Stimulated activated CD8-positive, alpha-beta memory T cell treated with anti-CD3 and anti-CD28 coated beads, Interleukin-12 subunit alpha, Interleukin-12 subunit beta, amount 100 ng/mL, for 24 hours (primary cell): Measurements from ENCODE around the gene LRCH1.

Experiments used
- DNase-seq: peaks from one replicate; pipeline ENCODE4 v3.0.0-alpha.2; 2020; ENCODE audit errors: extremely low read depth

The LRCH1 gene

DNA sequence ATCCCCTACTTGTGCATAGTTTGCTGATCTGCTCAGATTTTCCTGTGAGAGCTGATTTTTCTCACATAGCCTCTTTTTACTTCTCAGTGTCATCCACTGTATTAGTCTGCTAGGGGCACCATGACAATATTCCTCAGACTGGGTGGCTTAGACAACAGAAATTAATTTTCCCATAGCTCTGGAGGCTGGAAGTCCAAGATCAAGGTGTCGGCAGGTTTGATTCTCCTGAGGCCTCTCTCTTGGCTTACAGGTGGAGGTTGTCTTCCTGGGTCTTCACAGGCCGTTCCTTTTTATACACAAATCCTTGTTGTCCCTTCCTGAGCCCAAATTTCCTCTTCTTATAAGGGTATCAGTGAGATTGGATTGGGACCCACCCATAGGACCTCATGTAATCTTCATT, 9.2 kb downstream of the LRCH1 start:
- no peak for DNase-seq

DNA sequence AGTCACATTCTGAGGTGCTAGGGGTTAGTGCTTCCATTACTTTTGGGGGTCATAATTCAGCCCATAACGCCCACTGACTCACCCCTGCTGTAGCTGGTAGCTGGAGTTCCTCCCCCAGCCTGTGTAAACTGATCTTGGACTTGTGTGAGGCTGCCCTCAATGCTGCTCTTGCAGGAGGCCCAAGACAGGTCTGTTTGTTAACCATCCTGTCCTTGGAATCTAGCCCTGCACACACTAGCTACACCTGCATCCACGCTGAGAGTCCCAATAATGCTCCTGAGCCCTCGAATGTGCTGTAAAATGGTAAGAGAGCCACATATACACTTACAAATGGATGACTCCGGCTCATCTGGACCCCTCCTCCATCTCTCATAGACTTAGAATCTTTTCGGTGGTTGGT, 9.6 kb downstream of the LRCH1 start:
- DNase-seq, result no peak

- no peak for DNase-seq
Measured at GRCh38 chr13:46565808-46566750, 13.1 kb downstream of the LRCH1 start.

GRCh38 chr13:46567671-46568070, 14.7 kb downstream of the LRCH1 start:
- no peak for DNase-seq

DNA sequence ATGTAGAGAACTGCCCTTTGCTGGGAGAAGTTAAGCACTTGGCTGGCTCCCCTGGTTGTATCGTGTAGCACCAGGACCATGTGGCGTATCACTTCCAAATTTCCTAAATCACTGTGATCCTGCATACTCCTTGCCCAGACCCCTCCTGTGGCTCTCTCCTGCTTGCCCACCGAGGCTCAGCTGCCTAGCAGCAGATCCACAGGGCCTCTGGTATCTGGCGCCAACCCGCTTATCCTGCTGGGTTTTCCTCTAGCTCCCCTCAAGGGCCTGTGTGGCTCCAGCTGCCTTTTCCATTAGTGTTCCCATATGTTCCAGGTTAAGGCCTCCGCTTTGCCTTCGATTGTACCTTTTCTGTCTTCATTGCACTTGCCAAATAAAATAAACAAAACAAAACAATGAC, 16.5 kb downstream of the LRCH1 start:
- no peak for DNase-seq

- DNase-seq, result no peak
Measured at GRCh38 chr13:46570273-46570672, 17.3 kb downstream of the LRCH1 start.

DNA sequence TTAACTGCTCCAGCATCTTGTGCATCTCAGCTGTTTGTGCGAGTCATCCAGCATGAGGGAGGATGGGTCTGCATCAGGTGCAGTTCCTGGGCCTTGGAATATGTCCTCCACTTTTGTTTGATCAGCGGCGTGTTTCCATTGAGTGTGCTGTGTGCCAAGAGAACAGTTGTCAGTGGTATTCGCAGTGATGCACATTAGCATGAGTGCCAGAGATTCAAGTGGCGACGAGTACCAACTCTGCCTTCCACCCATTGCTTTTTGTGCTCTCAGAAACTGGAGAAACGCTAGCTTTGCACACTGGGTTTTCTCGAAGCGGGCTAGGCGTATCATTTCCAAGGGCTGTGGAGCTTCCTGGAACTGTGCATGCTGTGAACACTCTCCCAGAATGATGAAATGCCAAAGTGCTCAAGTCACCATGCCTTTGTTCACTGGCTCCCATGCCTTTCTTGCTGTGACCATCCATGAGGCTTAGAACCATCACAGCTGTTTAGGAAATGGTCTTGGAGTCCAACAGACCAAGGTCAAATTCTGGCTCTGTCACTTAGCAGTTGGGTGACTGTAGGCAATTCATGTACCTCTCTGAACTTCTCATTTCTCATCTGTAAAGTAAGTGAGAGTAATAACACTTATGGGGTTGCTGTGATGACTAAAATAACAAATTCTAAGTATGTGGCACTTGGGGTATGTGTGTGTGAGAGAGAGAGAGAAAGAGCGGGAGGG, 18.4 kb downstream of the LRCH1 start:
- DNase-seq, result no peak

DNA sequence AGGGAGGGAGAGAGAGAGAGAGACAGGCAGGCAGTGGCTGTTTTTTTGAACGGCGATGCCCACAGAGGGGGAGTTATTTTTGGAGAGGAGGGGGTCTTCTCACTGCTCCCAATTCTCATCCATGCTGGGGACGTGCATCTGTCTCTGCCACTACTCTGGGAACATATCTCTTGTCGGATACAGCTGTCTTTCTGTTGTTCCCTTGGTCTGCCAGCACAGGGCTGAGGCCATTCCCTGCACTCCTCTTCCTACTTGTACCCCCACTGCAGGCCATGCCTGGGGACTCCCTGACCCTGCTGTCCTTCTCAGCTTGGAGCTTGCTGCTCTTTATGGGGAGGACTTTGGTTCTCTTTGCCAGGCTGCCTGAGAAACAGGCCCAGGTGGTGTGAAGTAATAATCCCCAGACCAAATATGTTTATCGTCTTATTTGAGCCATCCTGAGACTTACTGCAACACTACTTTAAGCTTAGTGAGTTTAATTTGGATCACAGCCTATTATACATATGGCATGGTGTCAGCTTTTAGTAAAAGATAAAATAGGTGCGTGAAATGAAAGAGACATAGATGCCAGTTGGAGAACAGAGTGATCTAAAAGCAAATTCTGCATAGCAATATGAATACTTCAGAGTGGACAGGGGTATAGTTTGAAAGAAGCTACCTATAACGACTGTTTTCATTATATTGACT, 19.1 kb downstream of the LRCH1 start:
- DNase-seq, result no peak

- no peak for DNase-seq
Measured at GRCh38 chr13:46572752-46573431, 19.9 kb downstream of the LRCH1 start.

DNA sequence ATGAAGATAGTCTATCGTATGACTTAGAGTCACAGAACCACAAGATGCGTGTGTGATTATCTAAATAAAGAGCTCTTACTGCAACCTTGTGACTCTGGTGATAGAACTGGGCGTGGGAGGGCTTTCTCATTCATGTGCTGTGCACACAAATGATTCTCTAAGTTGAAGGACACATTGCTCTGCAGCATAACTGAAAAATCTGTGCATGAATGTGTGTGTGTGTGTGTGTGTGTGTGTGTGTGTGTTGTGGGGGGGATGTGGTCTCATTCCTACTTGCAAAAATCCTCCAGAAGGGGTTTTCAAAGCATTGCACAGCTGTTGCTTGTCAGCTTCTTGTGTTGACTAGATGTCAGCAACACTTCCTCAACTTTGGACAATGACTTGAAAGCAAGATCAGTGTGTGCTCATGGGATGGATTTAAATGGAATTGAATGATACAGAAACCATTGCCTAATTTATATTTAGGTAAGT, 22.4 kb downstream of the LRCH1 start:
- DNase-seq, result no peak

DNA sequence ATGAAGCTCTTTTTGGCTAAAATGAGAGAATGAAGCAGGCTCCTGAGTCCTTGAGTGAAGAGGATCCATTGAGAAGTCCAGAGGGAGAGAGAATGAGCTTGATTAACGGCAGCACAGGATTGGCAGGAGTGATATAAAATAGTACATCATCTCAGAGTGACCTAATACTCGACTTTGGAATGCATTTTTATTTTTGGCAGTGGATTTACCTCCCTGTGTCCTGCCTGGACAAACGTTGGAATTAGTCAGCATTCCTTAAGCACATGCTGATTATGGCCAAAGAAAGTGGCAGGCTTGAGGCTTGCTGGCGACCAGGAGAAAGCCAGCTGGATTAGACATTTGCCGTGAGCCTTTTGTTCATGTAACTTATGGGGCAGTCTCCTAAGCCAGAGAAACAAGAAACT, 22.9 kb downstream of the LRCH1 start:
- DNase-seq, result no peak

GRCh38 chr13:46576762-46577161, 23.8 kb downstream of the LRCH1 start:
- no peak for DNase-seq

DNA sequence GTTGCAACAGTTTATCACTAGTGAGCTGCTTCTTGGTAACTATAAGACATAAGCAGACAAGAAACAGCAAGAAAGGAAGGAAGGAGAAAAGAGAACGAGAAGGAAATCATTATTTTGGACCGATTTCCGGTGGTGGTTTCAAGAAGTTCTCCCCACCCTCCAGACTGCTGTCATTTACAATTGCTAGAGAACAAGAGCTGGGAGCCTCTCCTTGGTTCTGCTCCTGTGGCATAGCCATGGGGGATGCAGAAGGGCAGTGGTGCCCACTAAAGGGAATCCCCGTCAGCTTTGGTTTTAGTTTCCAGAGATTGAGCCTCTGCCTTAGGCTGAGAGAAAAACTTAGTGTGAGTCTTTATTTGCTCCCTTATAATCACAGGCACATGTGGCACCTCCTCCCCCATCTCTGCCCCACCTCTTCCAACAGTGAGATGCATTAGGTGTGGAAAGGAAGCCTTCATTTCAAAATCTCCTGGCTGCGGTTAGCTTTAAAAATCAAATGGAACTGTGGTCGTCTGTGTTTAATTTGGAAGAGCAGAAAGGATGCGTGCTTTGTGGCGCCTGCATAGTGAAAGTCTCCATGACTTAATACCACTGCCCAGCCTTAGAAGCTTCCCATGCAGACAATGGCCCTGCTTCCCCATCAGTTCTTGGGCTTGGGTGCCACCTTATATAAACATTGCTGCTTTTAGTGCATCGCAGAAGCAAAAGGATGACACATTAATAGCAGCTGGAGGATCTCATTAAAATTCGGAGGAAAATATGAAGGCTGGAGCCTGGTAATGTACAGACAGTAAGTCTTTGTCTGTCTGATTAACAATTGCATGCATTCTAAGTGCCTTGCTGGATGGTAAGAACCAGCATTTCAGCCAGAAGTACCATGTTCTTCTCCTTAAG, 25.0 kb downstream of the LRCH1 start:
- no peak for DNase-seq

DNA sequence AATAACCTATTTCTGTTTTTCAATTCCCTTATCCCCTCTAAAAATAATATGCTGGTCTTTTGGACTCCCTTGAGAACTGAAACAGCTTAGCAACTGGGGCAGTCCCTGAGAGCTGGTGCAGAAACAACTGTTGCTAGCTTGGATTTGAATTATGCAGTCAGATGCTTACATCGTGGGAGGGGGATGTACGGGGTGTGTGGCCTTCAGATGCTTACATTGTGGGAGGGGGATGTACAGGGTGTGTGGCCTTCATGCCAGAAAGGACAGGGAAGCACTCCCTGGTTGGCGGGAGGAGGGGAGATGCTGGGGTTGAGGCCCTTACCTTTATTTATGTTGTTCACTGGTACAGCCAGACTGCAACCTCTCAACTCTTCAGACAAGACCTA, 25.6 kb downstream of the LRCH1 start:
- no peak for DNase-seq

DNA sequence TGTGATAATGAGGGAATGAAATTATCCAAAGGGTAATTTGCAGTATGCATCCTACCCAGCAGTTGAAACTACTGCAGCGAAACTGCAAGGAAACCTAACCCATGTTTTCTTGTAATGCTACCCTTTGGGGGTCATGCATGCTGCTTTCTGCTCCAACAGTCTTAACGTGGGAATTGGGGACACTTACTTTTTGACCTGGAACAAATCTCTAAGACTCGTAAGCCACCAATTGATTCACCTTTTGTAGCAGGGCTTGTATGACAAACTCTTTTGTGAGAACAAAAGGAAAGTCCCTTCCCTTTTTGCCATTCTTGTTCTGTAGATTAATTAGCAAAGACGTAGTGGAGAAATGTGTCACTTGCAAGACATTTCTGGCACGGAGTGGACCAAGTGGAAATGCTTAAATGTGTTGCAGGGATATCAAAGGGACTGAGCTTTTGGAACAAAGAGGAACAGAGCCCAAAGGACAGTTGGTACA, 27.4 kb downstream of the LRCH1 start:
- DNase-seq, result no peak

DNA sequence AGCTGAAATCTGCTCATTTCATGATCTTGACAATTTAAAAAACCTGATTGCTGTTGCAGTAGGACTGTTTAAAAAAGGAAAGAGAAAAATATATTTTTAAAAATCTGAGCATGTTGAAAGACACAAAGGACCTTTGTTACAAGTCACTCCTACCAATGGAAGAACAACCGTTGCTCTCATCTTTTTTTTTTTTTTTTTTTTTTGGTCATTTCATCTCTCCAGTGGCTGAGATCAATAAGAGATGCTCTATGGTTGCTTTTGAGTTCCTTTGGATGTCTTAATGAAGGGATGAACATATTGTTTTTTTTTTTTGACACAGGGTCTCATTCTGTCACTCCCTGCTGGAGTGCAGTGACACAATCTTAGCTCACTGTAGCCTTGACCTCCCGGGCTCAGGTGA, 29.2 kb downstream of the LRCH1 start:
- no peak for DNase-seq

- no peak for DNase-seq
Measured at GRCh38 chr13:46586751-46587514, 34.0 kb downstream of the LRCH1 start.

GRCh38 chr13:46587807-46588418, 34.9 kb downstream of the LRCH1 start:
- DNase-seq, result no peak

DNA sequence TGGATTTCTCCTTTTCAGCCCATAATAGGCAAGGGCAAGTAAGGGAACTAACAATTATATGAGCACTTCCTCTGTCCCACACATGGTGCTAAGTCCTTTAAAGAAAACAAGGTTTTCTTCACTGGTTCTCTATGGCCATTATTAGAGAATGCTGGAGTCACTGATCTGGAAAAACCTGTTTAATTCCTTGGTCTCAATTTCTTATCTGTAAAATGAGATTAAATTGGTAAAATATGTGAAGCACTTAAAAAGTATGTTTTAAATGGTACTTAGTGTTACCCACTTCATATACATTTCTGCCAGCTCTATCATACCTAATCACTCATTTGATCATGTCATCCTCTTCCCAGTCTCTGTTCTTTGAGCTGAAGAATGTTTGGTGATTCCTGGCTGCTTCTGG, 39.4 kb downstream of the LRCH1 start:
- DNase-seq, result no peak
